K562 (cell line): Measurements from ENCODE around the gene ZNF213. TPM values are rescaled to one million over a fixed set of nuclear protein-coding genes. Genes with fewer than 3 reads are reported as not detected.

Experiments
- BACH1 ChIP-seq: fragments of 200-800 bp; sonication (Bioruptor generic); IDR thresholded peaks from 2 replicates; pipeline ENCODE4 v1.6.1; 2016; ENCODE audit warnings: missing genetic modification characterization, missing compliant biosample characterization
- CGGBP1 ChIP-seq: fragments of 250-450 bp; sonication (Bioruptor Pico); IDR thresholded peaks from 2 replicates; pipeline ENCODE4 v1.9.0; 2021; ENCODE audit warnings: mild to moderate bottlenecking
- CREB1 ChIP-seq, 2 experiments: sonication (generic) in 1 of 2; formaldehyde crosslinking in 1 of 2; IDR thresholded peaks; 2 replicates each; pipeline versions ENCODE4 v1.6.1 to v1.8.0; 2012 to 2022; ENCODE audit warnings: inconsistent platforms in 1 of 2, mild to moderate bottlenecking in 1 of 2, missing genetic modification reagents in 1 of 2, moderate library complexity in 1 of 2
- ESRRB ChIP-seq: fragments of 250-450 bp; sonication (Bioruptor Pico); IDR thresholded peaks from 2 replicates; pipeline ENCODE4 v1.5.0; 2020; ENCODE audit warnings: mild to moderate bottlenecking, moderate library complexity, borderline replicate concordance
- FOS ChIP-seq: IDR thresholded peaks from 3 replicates; pipeline ENCODE4 v1.6.1; 2011; ENCODE audit not compliant: insufficient read length; ENCODE audit errors: extremely low read depth
- FOXM1 ChIP-seq, 2 experiments: fragments of 450-650 bp in 1 of 2; sonication (generic) in 1 of 2; formaldehyde crosslinking in 1 of 2; IDR thresholded peaks; 2 replicates each; pipeline versions ENCODE4 v1.6.1 to v1.9.0; 2017 to 2022; ENCODE audit warnings: low read depth in 2 of 2, mild to moderate bottlenecking in 2 of 2, missing genetic modification reagents in 1 of 2, moderate library complexity in 1 of 2
- HEY1 ChIP-seq: fragments of 250-450 bp; sonication (Bioruptor Pico); IDR thresholded peaks from 2 replicates; pipeline ENCODE4 v1.5.0; 2020; ENCODE audit warnings: mild to moderate bottlenecking, moderate library complexity, borderline replicate concordance
- HOXB6 ChIP-seq: fragments of 250-450 bp; sonication (Bioruptor Pico); IDR thresholded peaks from 2 replicates; pipeline ENCODE4 v1.5.1; 2022; ENCODE audit warnings: mild to moderate bottlenecking, borderline replicate concordance
- MAX ChIP-seq: sonication (generic); formaldehyde crosslinking; IDR thresholded peaks from 2 replicates; pipeline ENCODE4 v1.9.0; 2022; ENCODE audit warnings: mild to moderate bottlenecking, missing genetic modification reagents
- MTA3 ChIP-seq: fragments of 450-650 bp; formaldehyde crosslinking; IDR thresholded peaks from 2 replicates; pipeline ENCODE4 v1.6.1; 2017; ENCODE audit warnings: mild to moderate bottlenecking, borderline replicate concordance
- ZBTB1 ChIP-seq: sonication (generic); formaldehyde crosslinking; IDR thresholded peaks from 2 replicates; pipeline ENCODE4 v1.8.1; 2023; ENCODE audit warnings: missing genetic modification reagents, low read depth, mild to moderate bottlenecking, borderline replicate concordance
- ZBTB33 ChIP-seq: sonication (generic); formaldehyde crosslinking; IDR thresholded peaks from 2 replicates; pipeline ENCODE4 v1.8.1; 2023; ENCODE audit warnings: mild to moderate bottlenecking, missing genetic modification reagents
- ZNF121 ChIP-seq: sonication (generic); formaldehyde crosslinking; conservative IDR thresholded peaks from 2 replicates; pipeline ENCODE4 v1.8.0; 2022; ENCODE audit warnings: missing genetic modification reagents
- ZNF174 ChIP-seq: fragments of 250-450 bp; sonication (Bioruptor Pico); IDR thresholded peaks from 2 replicates; pipeline ENCODE4 v1.4.0; 2020; ENCODE audit warnings: mild to moderate bottlenecking
- ZNF354B ChIP-seq: fragments of 250-450 bp; sonication (Bioruptor Pico); IDR thresholded peaks from 2 replicates; pipeline ENCODE4 v1.4.0; 2020
- ZNF398 ChIP-seq: fragments of 250-450 bp; sonication (Bioruptor Pico); IDR thresholded peaks from 2 replicates; pipeline ENCODE4 v1.8.0; 2021; ENCODE audit warnings: moderate library complexity, mild to moderate bottlenecking, inconsistent platforms
- ZNF431 ChIP-seq: sonication (generic); formaldehyde crosslinking; IDR thresholded peaks from 2 replicates; pipeline ENCODE4 v1.8.0; 2022; ENCODE audit warnings: mild to moderate bottlenecking, missing genetic modification reagents
- ZNF507 ChIP-seq: conservative IDR thresholded peaks from 2 replicates; pipeline ENCODE4 v1.6.1; 2017; ENCODE audit warnings: missing genetic modification characterization, missing compliant biosample characterization
- ZNF780A ChIP-seq: fragments of 250-450 bp; sonication (Bioruptor Pico); IDR thresholded peaks from 2 replicates; pipeline ENCODE4 v1.5.0; 2021; ENCODE audit warnings: mild to moderate bottlenecking
- polyA plus RNA-seq, 8 experiments: library from polyadenylated mRNA; depleted of rRNA in 4 of 8; stranded (reverse) in 5 of 8; unstranded in 3 of 8; fragments of >200 nt; fragmentation: Nextera tagmentation in 2 of 8; fragmentation: Illumina TruSeq in 1 of 8; extraction: Ambion mirVana in 2 of 8; extraction: Trizol in 1 of 8; gene quantifications; 2 replicates each; pipeline versions ENCODE4 v1.2.1 to v1.2.3, GENCODE V29; 2011 to 2014; ENCODE audit warnings: inconsistent platforms in 1 of 8, missing spikeins in 1 of 8
- total RNA-seq, 7 experiments: library from RNA; depleted of rRNA in 6 of 7; stranded (reverse); fragments of >200 nt in 6 of 7; fragmentation: Illumina TruSeq in 2 of 7; extraction: Trizol in 2 of 7; gene quantifications; 2 replicates each; pipeline versions ENCODE4 v1.2.1 to v1.2.3, GENCODE V29; 2011 to 2021; ENCODE audit warnings: low replicate concordance in 1 of 7
- TF ChIP-seq, protein P1 (sequence below), 2 experiments: fragments of 450-650 bp; IDR thresholded peaks; 2 replicates each; pipeline ENCODE4 v1.6.1; 2016

ZNF213 gene
- total and polyA plus RNA-seq, 9 of the 15 experiments (the other 6 are each of a cell fraction or from before 2014, with no cell fraction given) = 0.49 to 10.0 (median 1.8) TPM

DNA sequence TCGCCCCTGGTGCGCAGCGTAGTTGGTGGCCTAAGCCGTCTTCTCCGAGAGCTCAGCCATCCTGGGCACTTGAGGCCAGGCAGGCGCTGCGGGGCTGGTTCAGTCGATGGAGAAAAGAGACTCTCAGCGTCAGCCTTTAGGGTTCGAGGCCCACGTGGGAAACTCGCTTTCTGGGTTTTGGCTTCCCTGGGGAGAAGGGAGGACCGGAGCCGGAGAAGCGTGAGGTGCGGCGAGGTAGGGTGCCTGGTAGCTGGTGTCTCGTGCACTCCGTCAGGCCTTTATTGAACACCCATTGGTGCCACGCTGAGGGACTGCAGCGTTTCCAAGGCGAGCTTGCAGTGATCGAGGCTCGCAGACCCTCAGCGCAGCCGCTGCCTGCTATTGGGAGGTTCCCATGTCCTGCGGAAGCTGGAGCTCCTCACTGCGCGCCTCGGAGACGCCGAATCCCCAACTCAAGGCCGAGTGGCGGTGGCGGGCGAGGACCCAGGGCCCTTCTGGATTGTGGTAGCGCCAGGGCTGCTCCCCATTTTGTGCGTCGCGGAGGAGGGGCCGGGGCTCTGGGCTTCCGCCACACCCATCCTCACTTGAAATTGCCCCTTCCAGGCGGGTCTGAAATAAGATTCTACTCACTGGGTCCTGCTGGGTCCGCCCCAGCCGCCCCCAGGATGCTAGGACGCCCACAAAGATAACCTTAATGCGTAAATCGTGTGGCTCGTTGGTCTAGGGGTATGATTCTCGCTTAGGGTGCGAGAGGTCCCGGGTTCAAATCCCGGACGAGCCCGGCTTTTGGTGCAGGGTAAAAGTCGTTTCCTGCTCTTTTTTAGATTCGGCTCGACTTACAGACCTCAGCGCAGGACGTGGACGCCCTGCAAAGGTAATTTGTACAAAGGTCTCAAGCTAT lies 54.3 kb downstream of the ZNF213 start (continued):
- TF ChIP-seq ZNF507 (tag) (no peak), FOXM1 (IDR thresholded peaks at IDR 0.05; ENCODE audit: low read depth) (no peak), FOXM1 (CRISPR knock-in tag; IDR thresholded peaks at IDR 0.05; ENCODE audit: low read depth) (0 out of 2 replicates have a peak, but pooled peaks have one; percentile 31), FOS (no peak), MTA3 (0 out of 2 replicates have a peak, but pooled peaks have one; percentile 26), HOXB6 (CRISPR knock-in tag) (no peak), ZBTB33 (no peak), ZNF174 (CRISPR knock-in tag) (no peak), MAX (CRISPR knock-in tag) (peak; percentile 35; the same call in 1 of the 2 replicates), ZNF354B (CRISPR knock-in tag) (no peak), ZNF398 (no peak), ZNF780A (no peak), ESRRB (no peak), ZBTB1 (0 out of 2 replicates have a peak, but pooled peaks have one; percentile 46), ZNF431 (CRISPR knock-in tag) (peak; percentile 50; the same call in 1 of the 2 replicates), CGGBP1 (CRISPR knock-in tag) (no peak), BACH1 (tag) (no peak), CREB1 (IDR thresholded peaks at IDR 0.05) (no peak), CREB1 (CRISPR knock-in tag; IDR thresholded peaks at IDR 0.05) (no peak), ZNF121 (CRISPR knock-in tag) (no peak), HEY1 (CRISPR knock-in tag) (no peak)
- TF ChIP-seq, protein P1, sequence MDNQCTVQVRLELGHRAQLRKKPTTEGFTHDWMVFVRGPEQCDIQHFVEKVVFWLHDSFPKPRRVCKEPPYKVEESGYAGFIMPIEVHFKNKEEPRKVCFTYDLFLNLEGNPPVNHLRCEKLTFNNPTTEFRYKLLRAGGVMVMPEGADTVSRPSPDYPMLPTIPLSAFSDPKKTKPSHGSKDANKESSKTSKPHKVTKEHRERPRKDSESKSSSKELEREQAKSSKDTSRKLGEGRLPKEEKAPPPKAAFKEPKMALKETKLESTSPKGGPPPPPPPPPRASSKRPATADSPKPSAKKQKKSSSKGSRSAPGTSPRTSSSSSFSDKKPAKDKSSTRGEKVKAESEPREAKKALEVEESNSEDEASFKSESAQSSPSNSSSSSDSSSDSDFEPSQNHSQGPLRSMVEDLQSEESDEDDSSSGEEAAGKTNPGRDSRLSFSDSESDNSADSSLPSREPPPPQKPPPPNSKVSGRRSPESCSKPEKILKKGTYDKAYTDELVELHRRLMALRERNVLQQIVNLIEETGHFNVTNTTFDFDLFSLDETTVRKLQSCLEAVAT (IDR thresholded peaks at IDR 0.05) = no peak
